Activated T-helper 2 cell treated with anti-CD3 and anti-CD28 coated beads, Interferon-gamma antibody, Interleukin-2, Interleukin-4, amounts not matched to agents 10 μg/mL and 5 μg/mL and 100 μg/mL, durations not matched to agents 14 hours and 24 hours and 36 hours (primary cell): ENCODE data around the gene SIRT1. TPM values are rescaled to one million over a fixed set of nuclear protein-coding genes. Genes with fewer than 3 reads are reported as not detected.
"Not testable (repeated sequence)": the region's sequence is repeated elsewhere in the genome, so short reads cannot be mapped to it uniquely, and the experiment has no call there.

Source experiments
- DNase-seq: peaks from one replicate; pipeline ENCODE4 v3.0.0; 2021; ENCODE audit warnings: low spot score
- H3K27ac Mint-ChIP-seq: one replicate; pipeline ENCODE4 v1.8.0; 2021; ENCODE audit warnings: mixed read lengths
- H3K27me3 Mint-ChIP-seq: one replicate; pipeline ENCODE4 v1.8.0; 2021; ENCODE audit warnings: low read depth, mixed read lengths
- H3K36me3 Mint-ChIP-seq: one replicate; pipeline ENCODE4 v1.8.0; 2021; ENCODE audit warnings: low read depth, mixed read lengths
- H3K4me1 Mint-ChIP-seq: one replicate; pipeline ENCODE4 v1.8.0; 2021; ENCODE audit warnings: low read depth, mixed read lengths
- H3K4me3 Mint-ChIP-seq: one replicate; pipeline ENCODE4 v1.8.0; 2021; ENCODE audit warnings: low read depth, mild to moderate bottlenecking, moderate library complexity, mixed read lengths
- H3K9me3 Mint-ChIP-seq: one replicate; pipeline ENCODE4 v1.8.0; 2021; ENCODE audit warnings: mixed read lengths
- intact Hi-C: fragments of 100-400 bp; cut with micrococcal nuclease; formaldehyde crosslinking; loops from one replicate; pipeline ENCODE4 v1.15.1; 2023
- total RNA-seq: library from RNA; stranded (reverse); gene quantifications from 2 replicates; pipeline ENCODE4 v1.2.3, GENCODE V29; 2022

The SIRT1 gene
- total RNA-seq, 1 donor from 2014 or later, result 25.6 TPM

DNA sequence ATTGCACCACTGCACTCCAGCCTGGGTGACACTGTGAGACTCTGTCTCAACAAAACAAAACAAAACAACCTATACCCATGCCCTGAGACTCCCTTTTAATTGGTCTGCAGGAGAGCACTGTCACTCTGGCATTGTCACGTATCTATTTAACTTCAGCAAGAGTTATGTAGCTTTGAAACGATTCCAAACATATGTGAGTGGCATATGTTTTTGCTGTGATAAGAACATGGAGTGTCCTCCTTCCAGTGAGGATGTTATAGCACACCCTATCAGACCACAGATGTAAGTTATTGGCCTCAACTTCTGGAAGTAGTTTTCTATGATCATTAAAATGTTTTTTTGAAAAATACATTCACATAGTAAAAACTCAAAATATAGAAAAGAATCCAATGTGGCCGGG lies 30.9 kb upstream of the SIRT1 start:
- intact Hi-C loops, result no loop called here
- Mint-ChIP-seq H3K27me3 (no peaks in the 10 kb centered on the region), H3K9me3 (no peaks in the 10 kb centered on the region), H3K36me3 (no peaks in the 10 kb centered on the region), H3K27ac (no peak overlapping the region), H3K4me3 (no peak overlapping the region), H3K4me1 (peaks cover 12% of the 10 kb centered on the region)
- DNase-seq, result no peak

DNA sequence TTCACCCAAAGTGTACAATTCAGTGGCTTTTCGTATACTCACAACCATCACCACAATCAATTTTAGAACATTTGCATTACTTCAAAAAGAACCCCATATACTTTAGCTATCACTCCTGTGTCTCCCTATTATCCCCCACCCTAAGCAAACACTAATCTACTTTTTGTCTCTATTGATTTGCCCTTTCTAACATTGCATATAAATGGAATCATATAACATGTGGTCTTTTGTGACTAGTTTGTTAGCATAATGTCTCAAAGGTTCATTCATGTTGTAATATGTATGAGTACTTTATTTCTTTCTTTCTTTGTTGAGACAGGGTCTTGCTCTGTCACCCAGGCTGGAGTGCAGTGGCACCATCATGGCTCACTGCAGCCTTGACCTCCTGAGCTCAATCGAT lies 25.5 kb upstream of the SIRT1 start:
- Mint-ChIP-seq H3K27ac (no peak overlapping the region), H3K9me3 (no peaks in the 10 kb centered on the region), H3K4me1 (peaks cover 4% of the 10 kb centered on the region), H3K27me3 (no peaks in the 10 kb centered on the region), H3K4me3 (no peak overlapping the region), H3K36me3 (no peaks in the 10 kb centered on the region)
- DNase-seq, result no peak
- intact Hi-C loops, result loop anchor here (5.0 kb wide), 1 partner anchor 443 kb away; no protein-coding TSS in a partner anchor

DNA sequence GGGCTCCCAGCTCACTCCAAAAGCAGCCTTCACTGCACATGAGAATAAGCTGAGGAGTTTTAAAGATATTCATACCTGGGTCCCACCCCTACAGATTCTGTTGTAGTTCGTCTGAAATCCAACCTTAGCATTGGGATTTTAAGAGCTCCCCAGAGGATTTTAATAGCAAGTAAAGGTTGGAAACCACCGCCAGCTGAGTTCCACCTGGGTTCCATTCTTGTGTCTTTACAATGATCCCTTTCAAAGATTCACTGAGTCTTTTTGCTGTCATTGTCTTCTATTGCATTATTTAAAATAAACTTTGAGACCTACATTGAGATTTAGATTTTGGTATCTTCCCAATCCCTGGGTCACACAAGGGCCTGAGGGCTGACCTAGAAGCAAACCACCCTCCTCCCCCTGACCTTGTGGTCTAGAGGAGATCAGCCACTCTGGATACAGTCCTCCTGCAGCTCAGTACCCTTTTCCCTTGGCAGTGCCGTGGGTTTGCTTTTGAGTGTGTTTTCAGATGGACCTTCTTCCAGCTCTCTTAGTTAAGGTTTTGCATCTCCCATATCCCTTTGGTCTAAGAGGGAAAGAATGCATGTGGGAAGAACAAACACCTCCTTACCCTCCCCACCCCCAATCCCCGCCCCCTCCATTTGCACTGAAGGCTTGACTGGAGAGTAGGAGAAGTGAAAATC lies 22.6 kb upstream of the SIRT1 start:
- DNase-seq, result no peak
- H3K4me3 Mint-ChIP-seq, result no peak overlapping the region
- H3K4me1 Mint-ChIP-seq, result no peaks in the 10 kb centered on the region
- intact Hi-C loops, result no loop called here
- H3K9me3 Mint-ChIP-seq, result no peaks in the 10 kb centered on the region
- H3K27ac Mint-ChIP-seq, result no peak overlapping the region
- no peaks in the 10 kb centered on the region for H3K27me3 Mint-ChIP-seq
- H3K36me3 Mint-ChIP-seq, result no peaks in the 10 kb centered on the region

DNA sequence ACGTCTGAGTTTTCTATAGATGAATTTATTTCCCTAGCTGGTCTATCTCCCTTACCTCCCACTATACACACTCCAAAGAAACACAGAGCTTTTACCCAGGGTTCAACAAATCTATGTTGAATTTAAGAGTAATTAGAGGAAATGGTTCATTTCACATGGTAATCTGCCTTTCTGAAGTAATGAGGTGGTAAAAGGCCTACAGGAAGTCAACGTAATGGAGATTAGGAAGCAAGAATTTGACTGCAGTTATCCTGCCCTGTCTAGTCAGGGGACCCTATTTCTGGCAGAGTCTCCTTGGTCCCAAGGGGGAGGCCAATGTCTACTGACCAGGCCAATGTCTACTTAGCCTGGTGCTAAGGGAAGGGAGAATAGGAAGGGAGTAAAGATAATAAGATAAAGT lies 21.4 kb upstream of the SIRT1 start:
- Mint-ChIP-seq H3K36me3 (no peaks in the 10 kb centered on the region), H3K27ac (no peak overlapping the region), H3K9me3 (no peaks in the 10 kb centered on the region), H3K27me3 (no peaks in the 10 kb centered on the region), H3K4me3 (no peak overlapping the region), H3K4me1 (no peaks in the 10 kb centered on the region)
- intact Hi-C loops, result no loop called here
- no peak for DNase-seq

DNA sequence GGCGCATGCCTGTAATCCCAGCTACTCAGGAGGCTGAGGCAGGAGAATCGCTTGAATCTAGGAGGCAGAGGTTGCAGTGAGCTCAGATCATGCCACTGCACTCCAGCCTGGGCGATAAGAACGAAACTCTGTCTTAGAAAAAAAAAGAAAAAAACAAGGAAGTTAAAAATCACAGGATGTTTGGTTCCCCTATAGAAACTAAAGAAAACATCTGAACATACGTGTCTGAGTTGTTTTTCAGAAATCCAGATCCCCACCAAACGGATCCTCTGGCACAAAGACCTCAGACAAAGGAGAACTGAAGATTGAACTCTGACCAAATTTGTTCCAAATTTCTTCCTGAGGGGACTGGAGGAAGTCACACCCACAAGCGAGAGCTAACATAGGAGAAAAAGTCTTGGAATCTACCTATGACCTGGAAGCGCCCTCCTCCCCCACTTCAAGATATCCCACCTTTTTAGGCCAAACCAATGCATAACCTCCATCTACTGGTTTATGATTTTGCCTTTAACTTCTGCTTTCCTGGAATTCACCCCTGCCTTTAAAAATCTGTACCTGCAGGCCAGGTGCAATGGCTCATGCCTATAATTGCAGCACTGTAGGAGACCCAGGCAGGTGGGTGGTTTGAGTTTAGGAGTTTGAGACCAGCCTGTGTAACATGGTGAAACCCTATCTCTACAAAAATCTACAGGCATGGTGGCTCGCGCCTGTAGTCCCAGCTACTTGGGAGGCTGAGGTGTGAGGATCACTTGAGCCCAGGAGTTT lies 19.7 kb upstream of the SIRT1 start:
- no peaks in the 10 kb centered on the region for H3K9me3 Mint-ChIP-seq
- H3K36me3 Mint-ChIP-seq, result no peaks in the 10 kb centered on the region
- intact Hi-C loops, result no loop called here
- H3K27me3 Mint-ChIP-seq, result no peaks in the 10 kb centered on the region
- no peak overlapping the region for H3K4me3 Mint-ChIP-seq
- H3K4me1 Mint-ChIP-seq, result no peaks in the 10 kb centered on the region
- no peak for DNase-seq
- H3K27ac Mint-ChIP-seq, result no peak overlapping the region

DNA sequence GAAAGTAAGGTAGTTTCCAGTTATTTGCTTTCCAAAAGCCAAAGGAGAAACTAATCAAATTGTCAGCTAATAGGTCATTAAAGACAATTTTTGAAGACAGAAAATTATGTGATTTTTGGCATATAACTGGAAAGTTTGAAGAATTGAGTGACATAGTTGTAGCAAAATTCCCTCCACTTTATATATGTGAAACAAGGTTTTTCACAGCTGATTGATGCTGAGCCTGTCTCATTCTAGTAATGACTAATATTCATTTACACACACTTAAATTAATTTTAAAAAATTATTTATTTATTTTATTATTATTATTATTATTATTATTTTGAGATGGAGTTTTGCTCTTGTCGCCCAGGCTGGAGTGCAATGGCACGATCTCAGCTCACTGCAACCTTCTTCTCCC lies 16.3 kb upstream of the SIRT1 start:
- no peak for DNase-seq
- no peaks in the 10 kb centered on the region for H3K9me3 Mint-ChIP-seq
- intact Hi-C loops, result no loop called here
- H3K4me3 Mint-ChIP-seq, result no peak overlapping the region
- H3K27me3 Mint-ChIP-seq, result no peaks in the 10 kb centered on the region
- no peak overlapping the region for H3K27ac Mint-ChIP-seq
- no peaks in the 10 kb centered on the region for H3K36me3 Mint-ChIP-seq
- no peaks in the 10 kb centered on the region for H3K4me1 Mint-ChIP-seq

DNA sequence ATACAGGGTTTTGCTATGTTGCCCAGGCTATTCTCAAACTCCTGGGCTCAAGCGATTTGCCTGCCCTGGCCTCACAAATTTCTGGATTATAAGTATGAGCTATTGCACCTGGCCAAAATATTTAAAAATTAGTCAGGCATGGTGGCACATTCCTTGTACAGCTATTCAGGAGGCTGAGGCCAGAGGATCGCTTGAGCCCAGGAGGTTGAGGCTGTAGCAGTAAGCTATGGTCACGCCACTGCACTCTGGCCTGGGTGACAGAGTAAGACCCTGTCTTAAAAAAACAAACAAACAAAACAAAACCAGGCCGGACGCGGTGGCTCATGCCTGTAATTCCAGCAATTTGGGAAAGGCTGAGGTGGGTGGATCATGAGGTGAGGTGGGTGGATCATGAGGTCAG lies 14.5 kb upstream of the SIRT1 start:
- H3K4me3 Mint-ChIP-seq, result no peak overlapping the region
- no peaks in the 10 kb centered on the region for H3K9me3 Mint-ChIP-seq
- H3K4me1 Mint-ChIP-seq, result no peaks in the 10 kb centered on the region
- H3K27ac Mint-ChIP-seq, result no peak overlapping the region
- no peaks in the 10 kb centered on the region for H3K27me3 Mint-ChIP-seq
- DNase-seq, result no peak
- no peaks in the 10 kb centered on the region for H3K36me3 Mint-ChIP-seq
- intact Hi-C loops, result no loop called here

DNA sequence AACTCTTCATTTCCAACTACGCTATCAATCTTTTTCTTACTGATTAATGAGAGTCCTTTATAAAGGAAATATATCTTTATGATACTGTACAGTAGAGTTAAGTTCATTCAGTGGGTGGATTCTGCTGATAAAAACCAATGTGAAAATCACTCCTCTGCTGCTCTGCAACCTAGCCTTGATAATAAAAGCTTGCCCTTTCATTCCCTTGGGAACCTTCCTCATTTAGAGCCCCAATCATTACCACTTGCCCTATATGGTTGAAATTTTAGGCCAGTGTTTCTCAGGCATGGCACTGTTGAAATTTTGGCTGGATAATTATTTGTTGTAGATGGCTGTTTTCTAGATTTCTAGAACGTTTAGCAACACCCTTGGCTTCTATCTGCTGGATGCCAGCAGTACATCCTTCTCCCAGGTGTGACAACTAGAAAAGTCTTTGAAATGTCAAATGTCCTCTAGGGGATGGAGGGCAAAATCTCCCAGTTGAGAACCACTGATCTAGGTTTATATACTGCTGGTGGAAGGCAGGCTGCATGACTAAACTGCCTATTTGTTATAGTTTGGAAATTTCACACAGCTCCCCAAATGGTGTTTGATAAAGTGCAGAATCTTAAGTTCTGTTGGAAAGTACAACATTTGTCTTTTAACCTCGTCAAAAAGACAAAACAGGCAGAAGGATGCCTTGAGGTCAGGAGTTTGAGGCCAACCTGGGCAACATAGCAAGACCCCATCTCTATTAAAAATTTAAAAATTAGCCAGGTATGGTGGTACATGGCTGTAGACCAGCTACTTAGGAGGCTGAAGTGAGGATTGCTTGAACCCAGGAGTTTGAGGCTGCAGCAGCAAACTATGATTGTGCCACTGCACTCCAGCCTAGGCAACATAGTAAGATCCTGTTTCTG lies 8.9 kb upstream of the SIRT1 start:
- Mint-ChIP-seq H3K4me3 (no peak overlapping the region), H3K9me3 (no peaks in the 10 kb centered on the region), H3K36me3 (no peaks in the 10 kb centered on the region), H3K27ac (no peak overlapping the region), H3K4me1 (no peaks in the 10 kb centered on the region), H3K27me3 (no peaks in the 10 kb centered on the region)
- no peak for DNase-seq
- intact Hi-C loops, result no loop called here

DNA sequence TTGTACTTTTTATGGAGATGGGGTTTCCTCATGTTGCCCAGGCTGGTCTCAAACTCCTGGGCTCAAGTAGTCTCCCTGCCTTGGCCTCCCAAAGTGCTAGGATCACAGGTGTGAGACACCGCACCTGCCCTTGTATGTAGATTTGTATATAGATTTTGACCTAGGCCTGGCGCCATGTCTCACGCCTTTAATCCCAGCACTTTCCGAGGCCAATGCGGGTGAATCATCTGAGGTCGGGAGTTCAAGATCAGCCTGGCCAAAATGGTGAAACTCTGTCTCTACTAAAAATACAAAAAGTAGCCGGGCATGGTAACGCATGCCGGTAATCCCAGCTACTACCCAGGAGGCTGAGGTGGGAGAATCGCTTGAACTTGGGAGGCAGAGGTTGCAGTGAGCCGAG lies 7.0 kb upstream of the SIRT1 start:
- H3K36me3 Mint-ChIP-seq, DNase-seq, H3K27me3 Mint-ChIP-seq, H3K4me1 Mint-ChIP-seq, H3K27ac Mint-ChIP-seq, H3K4me3 Mint-ChIP-seq, H3K9me3 Mint-ChIP-seq, intact Hi-C loops: not testable (repeated sequence)

DNA sequence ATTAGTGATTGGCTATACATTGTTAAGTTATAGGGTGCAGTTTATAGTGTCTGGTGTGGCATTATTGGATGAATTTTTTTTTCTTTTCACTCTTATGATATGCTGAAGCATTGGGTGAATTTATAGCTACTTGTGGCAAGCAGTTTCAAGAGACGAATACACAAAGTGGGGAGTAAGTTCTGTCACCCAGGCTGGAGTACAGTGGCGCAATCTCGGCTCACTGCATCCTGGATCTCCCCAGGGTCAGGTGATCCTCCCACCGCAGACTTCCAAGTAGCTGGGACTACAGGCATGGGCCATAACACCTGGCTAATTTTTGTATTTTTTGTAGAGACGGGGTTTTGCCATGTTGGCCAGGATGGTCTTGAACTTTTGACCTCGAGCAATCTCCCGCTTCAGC lies 6.3 kb upstream of the SIRT1 start:
- no peaks in the 10 kb centered on the region for H3K36me3 Mint-ChIP-seq
- no peak overlapping the region for H3K27ac Mint-ChIP-seq
- H3K4me3 Mint-ChIP-seq, result no peak overlapping the region
- no peaks in the 10 kb centered on the region for H3K4me1 Mint-ChIP-seq
- DNase-seq, result no peak
- intact Hi-C loops, result no loop called here
- H3K27me3 Mint-ChIP-seq, result peaks cover 2% of the 10 kb centered on the region
- H3K9me3 Mint-ChIP-seq, result no peaks in the 10 kb centered on the region

DNA sequence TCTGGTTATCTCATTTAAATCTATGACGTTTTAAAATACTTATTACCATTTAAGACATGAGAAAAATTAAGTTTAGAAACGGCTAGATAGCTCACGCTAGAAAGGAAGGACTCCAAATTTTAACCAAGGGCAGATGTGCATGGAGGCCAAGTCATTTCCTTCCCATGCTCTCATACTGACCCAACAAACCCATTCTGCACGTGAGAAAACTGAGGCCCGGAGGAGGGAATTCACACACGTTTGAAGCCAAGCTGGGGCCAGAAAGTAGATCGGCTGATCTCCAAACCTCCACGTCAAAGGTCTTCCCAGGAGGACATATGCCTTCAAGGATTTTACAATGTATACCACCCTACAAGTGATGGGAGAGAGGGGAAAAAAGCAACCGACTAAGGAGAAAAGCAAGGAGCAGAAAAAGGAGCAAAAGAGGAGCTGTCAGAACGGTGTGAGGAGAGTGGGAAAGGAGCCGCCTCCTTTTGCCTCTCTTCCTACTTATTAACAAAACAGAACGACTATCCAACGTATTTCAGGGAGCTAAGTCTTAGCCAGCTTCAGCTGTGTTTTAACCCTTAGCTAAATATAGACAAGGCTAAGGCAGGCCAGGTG lies 645 bp upstream of the SIRT1 start:
- intact Hi-C loops, result loop anchor here (1.0 to 2.0 kb wide), 5 partner anchors 35 to 447 kb away; partner anchors contain the start of gene HERC4
- Mint-ChIP-seq H3K27me3 (peaks cover 2% of the 10 kb centered on the region), H3K27ac (peak overlapping the region; percentile 97), H3K9me3 (no peaks in the 10 kb centered on the region), H3K36me3 (peaks cover 24% of the 10 kb centered on the region), H3K4me3 (peak overlapping the region; percentile 91), H3K4me1 (peaks cover 19% of the 10 kb centered on the region)
- DNase-seq, result no peak

DNA sequence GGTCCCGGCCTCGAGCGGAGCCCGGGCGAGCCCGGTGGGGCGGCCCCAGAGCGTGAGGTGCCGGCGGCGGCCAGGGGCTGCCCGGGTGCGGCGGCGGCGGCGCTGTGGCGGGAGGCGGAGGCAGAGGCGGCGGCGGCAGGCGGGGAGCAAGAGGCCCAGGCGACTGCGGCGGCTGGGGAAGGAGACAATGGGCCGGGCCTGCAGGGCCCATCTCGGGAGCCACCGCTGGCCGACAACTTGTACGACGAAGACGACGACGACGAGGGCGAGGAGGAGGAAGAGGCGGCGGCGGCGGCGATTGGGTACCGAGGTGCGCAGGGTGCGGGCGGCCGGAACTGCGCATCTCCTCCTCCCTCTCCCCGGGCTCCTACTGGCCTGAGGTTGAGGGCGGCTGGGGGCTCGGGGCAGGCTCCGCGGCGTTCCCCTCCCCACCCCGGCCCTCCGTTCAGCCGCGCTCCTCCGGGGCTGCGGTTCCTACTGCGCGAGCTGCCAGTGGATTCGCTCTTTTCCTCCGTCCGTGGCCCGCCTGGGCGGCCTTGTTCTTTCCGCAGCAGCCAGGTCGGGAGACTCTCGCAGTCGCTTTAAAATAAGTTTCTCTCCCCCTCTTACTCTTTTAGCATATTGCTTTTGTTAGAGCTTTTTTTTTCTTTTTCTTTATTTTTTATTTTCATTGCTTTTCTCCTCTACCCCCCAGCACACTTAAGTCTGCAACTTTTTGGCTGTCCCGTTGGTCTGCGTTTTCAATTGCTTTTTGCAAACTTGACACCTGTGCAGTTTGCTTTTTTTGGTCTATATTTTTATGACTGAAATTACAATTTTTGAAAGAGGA lies 600 bp downstream of the SIRT1 start:
- Mint-ChIP-seq H3K36me3 (peaks cover 33% of the 10 kb centered on the region), H3K27ac (peak overlapping the region; percentile 84), H3K4me1 (peaks cover 19% of the 10 kb centered on the region), H3K4me3 (peak overlapping the region; percentile 91), H3K9me3 (no peaks in the 10 kb centered on the region), H3K27me3 (peaks cover 2% of the 10 kb centered on the region)
- intact Hi-C loops, result loop anchor here (1.0 to 2.0 kb wide), 5 partner anchors 36 to 446 kb away; partner anchors contain the start of gene HERC4
- DNase-seq, result peak; percentile 79
